PFSK-1 (cell line): Measurements from ENCODE around the gene ARHGEF19.

Source experiments
- FOXP2 ChIP-seq: optimal IDR thresholded peaks from 2 replicates; pipeline ENCODE3; 2011; ENCODE audit warnings: borderline replicate concordance, control low read depth, inconsistent platforms; ENCODE audit not compliant: insufficient read depth; ENCODE audit errors: extremely low read length, extremely low read depth
- POLR2AphosphoS5 ChIP-seq: IDR thresholded peaks from 2 replicates; pipeline ENCODE4 v1.6.1; 2012; ENCODE audit warnings: low read depth, mild to moderate bottlenecking, control low read depth, low read length, moderate library complexity
- REST ChIP-seq, 2 experiments: IDR thresholded peaks; 2 replicates each; pipeline versions ENCODE4 v1.6.1 to v1.8.0; 2011 to 2012; ENCODE audit warnings: low read depth in 2 of 2, low read length in 2 of 2, control low read depth in 1 of 2, inconsistent platforms in 1 of 2, mild to moderate bottlenecking in 1 of 2, moderate library complexity in 1 of 2; ENCODE audit not compliant: insufficient read depth in 1 of 2
- TAF1 ChIP-seq: IDR thresholded peaks from 2 replicates; pipeline ENCODE4 v1.6.1; 2012; ENCODE audit warnings: low read length, control low read depth, borderline replicate concordance; ENCODE audit not compliant: insufficient read depth

- no peak for TF ChIP-seq POLR2AphosphoS5
- no peak for TF ChIP-seq FOXP2
- TF ChIP-seq REST (IDR thresholded peaks at IDR 0.05; ENCODE audit: insufficient read depth in 1 of 2, low read depth in 2 of 2, low read length in 2 of 2), result no peak
- TF ChIP-seq TAF1, result no peak
Measured at GRCh38 chr1:16247441-16247840, 35.0 kb upstream of the ARHGEF19 start.
